Muscle layer of duodenum (tissue), 2 donors: ENCODE results near the gene NAA80.
A peak's percentile ranks its signal among the peaks of the same experiment; 100 is the strongest.

ENCODE experiments used
- H3K27ac ChIP-seq: one replicate; pipeline ENCODE4 v1.7.0; 2013; ENCODE audit warnings: mild to moderate bottlenecking, low read length
- H3K27me3 ChIP-seq: one replicate; pipeline ENCODE4 v1.7.0; 2013; ENCODE audit warnings: low read depth, mild to moderate bottlenecking, control low read depth, low read length
- H3K36me3 ChIP-seq, 2 donors: one replicate each; pipeline ENCODE4 v1.7.0; 2013; ENCODE audit warnings: low read length in 2 of 2, control low read depth in 1 of 2, mild to moderate bottlenecking in 1 of 2; ENCODE audit not compliant: insufficient read depth in 2 of 2, control insufficient read depth in 1 of 2
- H3K4me1 ChIP-seq, 2 donors: one replicate each; pipeline ENCODE4 v1.7.0; 2013; ENCODE audit warnings: low read length in 2 of 2, mild to moderate bottlenecking in 2 of 2, control low read depth in 1 of 2, moderate library complexity in 1 of 2; ENCODE audit not compliant: insufficient read depth in 2 of 2, control insufficient read depth in 1 of 2
- H3K4me3 ChIP-seq, 2 donors: one replicate each; pipeline ENCODE4 v1.7.0; 2013; ENCODE audit warnings: low read length in 2 of 2, low read depth in 1 of 2, mild to moderate bottlenecking in 1 of 2
- H3K9me3 ChIP-seq, 2 donors: one replicate each; pipeline ENCODE4 v1.7.0; 2013; ENCODE audit warnings: low read length in 2 of 2, control low read depth in 1 of 2, mild to moderate bottlenecking in 1 of 2; ENCODE audit not compliant: control insufficient read depth in 1 of 2
- donor health status: healthy.

The NAA80 gene

GRCh38 chr3:50303013-50303815 lies 4.0 kb upstream of the NAA80 start, which contains the start of gene HYAL1:
Gene HYAL1 (minus strand): TSS chr3:50303574. CDS start chr3:50302956, 618 bp downstream.
- Histone ChIP-seq H3K36me3 (no peaks in the 10 kb centered on the region), H3K27ac (peak within 1 kb of the TSS; percentile 56), H3K4me3 (peak within 1 kb of the TSS in 1 of 2 donors; percentile 16), H3K4me1 (peaks cover 16 to 22% of the 10 kb centered on the region in 2 donors), H3K27me3 (no peaks in the 10 kb centered on the region), H3K9me3 (no peaks in the 10 kb centered on the region)

- H3K36me3 ChIP-seq: no peaks in the 10 kb centered on the region
- peak overlapping the region; percentile 56 for H3K27ac ChIP-seq
- no peaks in the 10 kb centered on the region for H3K9me3 ChIP-seq
- peaks cover 17 to 28% of the 10 kb centered on the region in 2 donors for H3K4me1 ChIP-seq
- H3K27me3 ChIP-seq: no peaks in the 10 kb centered on the region
- peak overlapping the region in 1 of 2 donors; percentile 16 for H3K4me3 ChIP-seq
Observed at GRCh38 chr3:50302095-50303012, 3.1 kb upstream of the NAA80 start.

GRCh38 chr3:50300681-50301254 lies 1.6 kb upstream of the NAA80 start:
- H3K27me3 ChIP-seq: no peaks in the 10 kb centered on the region
- peak overlapping the region; percentile 89 for H3K27ac ChIP-seq
- no peaks in the 10 kb centered on the region for H3K9me3 ChIP-seq
- H3K4me1 ChIP-seq: peaks cover 17 to 28% of the 10 kb centered on the region in 2 donors
- no peaks in the 10 kb centered on the region for H3K36me3 ChIP-seq
- H3K4me3 ChIP-seq: peak overlapping the region; percentile 64 to 77

GRCh38 chr3:50299929-50300680 lies 900 bp upstream of the NAA80 start:
- Histone ChIP-seq H3K4me3 (peak overlapping the region; percentile 64 to 77), H3K4me1 (peaks cover 17 to 28% of the 10 kb centered on the region in 2 donors), H3K27ac (peak overlapping the region; percentile 89), H3K36me3 (no peaks in the 10 kb centered on the region), H3K9me3 (no peaks in the 10 kb centered on the region), H3K27me3 (no peaks in the 10 kb centered on the region)

- Histone ChIP-seq H3K4me1 (peaks cover 17 to 28% of the 10 kb centered on the region in 2 donors), H3K27ac (peak overlapping the region; percentile 89), H3K9me3 (no peaks in the 10 kb centered on the region)
Observed at GRCh38 chr3:50299638-50299928, 378 bp upstream of the NAA80 start.

GRCh38 chr3:50297896-50298725 lies 1.1 kb downstream of the NAA80 start:
- H3K4me1 ChIP-seq: peaks cover 17 to 32% of the 10 kb centered on the region in 2 donors
- H3K36me3 ChIP-seq: no peaks in the 10 kb centered on the region
- H3K27ac ChIP-seq: peak overlapping the region; percentile 88
- no peaks in the 10 kb centered on the region for H3K27me3 ChIP-seq
- H3K4me3 ChIP-seq: peak overlapping the region; percentile 76 to 77
- H3K9me3 ChIP-seq: no peaks in the 10 kb centered on the region

More at GRCh38 chr3:50299638-50299928, 378 bp upstream of the NAA80 start:
- no peaks in the 10 kb centered on the region for H3K36me3 ChIP-seq
- no peaks in the 10 kb centered on the region for H3K27me3 ChIP-seq
- peak overlapping the region; percentile 64 to 77 for H3K4me3 ChIP-seq

GRCh38 chr3:50297384-50297775 lies 1.8 kb downstream of the NAA80 start:
- Histone ChIP-seq H3K4me3 (no peak overlapping the region), H3K4me1 (peaks cover 22 to 38% of the 10 kb centered on the region in 2 donors), H3K27me3 (no peaks in the 10 kb centered on the region), H3K9me3 (no peaks in the 10 kb centered on the region), H3K27ac (no peak overlapping the region), H3K36me3 (no peaks in the 10 kb centered on the region)

GRCh38 chr3:50296721-50297383 lies 2.4 kb downstream of the NAA80 start:
- Histone ChIP-seq H3K4me1 (peaks cover 22 to 38% of the 10 kb centered on the region in 2 donors), H3K27ac (no peak overlapping the region)

GRCh38 chr3:50295553-50296431 lies 3.4 kb downstream of the NAA80 start:
- Histone ChIP-seq H3K9me3 (no peaks in the 10 kb centered on the region), H3K4me3 (no peak overlapping the region), H3K27me3 (no peaks in the 10 kb centered on the region), H3K4me1 (peaks cover 19 to 44% of the 10 kb centered on the region in 2 donors), H3K36me3 (no peaks in the 10 kb centered on the region), H3K27ac (no peak overlapping the region)

More at GRCh38 chr3:50296721-50297383, 2.4 kb downstream of the NAA80 start:
- Histone ChIP-seq H3K9me3 (no peaks in the 10 kb centered on the region), H3K4me3 (no peak overlapping the region), H3K27me3 (no peaks in the 10 kb centered on the region), H3K36me3 (no peaks in the 10 kb centered on the region)
